Motor neuron (in vitro differentiated cells): ENCODE measurements around the gene FAM163A. TPM values are rescaled to one million over a fixed set of nuclear protein-coding genes. Genes with fewer than 3 reads are reported as not detected.
"Not testable (repeated sequence)": the region's sequence is repeated elsewhere in the genome, so short reads cannot be mapped to it uniquely, and the experiment has no call there.

ENCODE experiments used
- ATAC-seq, 8 experiments: fragments of 200-7000 bp; cut with Tn5 transposase; replicated peaks in 6 of 8; 2 replicates each; pipeline ENCODE4 v1.8.0; 2021; ENCODE audit warnings: mild to moderate bottlenecking in 8 of 8, moderate library complexity in 8 of 8
- H3K27ac ChIP-seq, 2 donors: fragments of 250-450 bp; sonication (Bioruptor Pico); 2 replicates each; pipeline ENCODE4 v1.9.0; 2021; ENCODE audit warnings: antibody characterized with exemption in 2 of 2, mild to moderate bottlenecking in 2 of 2, moderate library complexity in 1 of 2
- H3K4me1 ChIP-seq, 2 donors: fragments of 250-450 bp; sonication (Bioruptor Pico); replicated peaks in 1 of 2; 2 replicates each; pipeline ENCODE4 v1.6.1; 2021; ENCODE audit warnings: antibody characterized with exemption in 2 of 2, mild to moderate bottlenecking in 2 of 2, moderate library complexity in 1 of 2
- H3K4me3 ChIP-seq, 5 donors: fragments of 250-450 bp; sonication (Bioruptor Pico); 2 replicates each; pipeline ENCODE4 v1.9.0; 2021; ENCODE audit warnings: antibody characterized with exemption in 5 of 5, mild to moderate bottlenecking in 5 of 5, moderate library complexity in 4 of 5
- WGBS, 10 experiments: fragments of 450-650 bp; shearing (Covaris generic); methylation state at CpG; one replicate each; pipeline ENCODE4 v1.0.0; 2022; 5-methylcytosine and 5-hydroxymethylcytosine counted together
- in situ Hi-C, 9 experiments: fragments of 400-800 bp; cut with MboI; loops; one replicate each; pipeline ENCODE4 v1.15.0; 2021; ENCODE audit warnings: low sequenced_read_pairs in 9 of 9, low pct_unique_long_range_greater_than_20kb in 2 of 9; ENCODE audit not compliant: unreplicated experiment in 9 of 9
- total RNA-seq, 8 experiments: library from RNA; unstranded; fragments of 300-600 nt; gene quantifications; 2 replicates each; pipeline versions ENCODE4 v1.2.3 to v1.2.4, GENCODE V29; 2022

The FAM163A gene
- total RNA-seq, 8 experiments from 2014 or later, result 0.13 to 4.8 (median 1.6) TPM

DNA sequence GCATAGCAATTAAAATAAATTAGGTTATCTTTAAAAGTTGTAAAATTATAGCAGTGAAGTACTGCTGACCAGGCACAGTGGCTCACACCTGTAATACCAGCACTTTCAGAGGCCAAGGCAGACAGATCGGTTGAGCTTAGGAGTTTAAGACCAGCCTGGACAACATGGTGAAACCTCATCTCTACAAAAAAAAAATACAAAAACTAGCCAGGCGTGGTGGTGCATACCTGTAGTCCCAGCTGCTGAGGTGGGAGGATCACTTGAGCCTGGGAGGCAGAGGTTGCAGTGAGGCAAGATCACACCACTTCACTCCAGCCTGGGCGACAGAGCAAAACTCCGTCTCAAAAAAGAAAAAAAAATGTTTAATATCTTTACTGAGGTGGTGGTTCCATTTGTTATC lies 112.7 kb downstream of the FAM163A start:
- H3K4me1 ChIP-seq, result peaks cover 7 to 13% of the 10 kb centered on the region in 2 donors
- ATAC-seq, in situ Hi-C loops, H3K27ac ChIP-seq, H3K4me3 ChIP-seq: not testable (repeated sequence)
- 95 to 100% (median 100%) methylated on average over 1 to 4 of the region's 4 CpGs; no CpG with 5 or more reads in 4 of the 10 experiments for WGBS, 10 experiments

- Histone ChIP-seq H3K4me1 (peaks cover 9 to 14% of the 10 kb centered on the region in 2 donors), H3K27ac (no peak overlapping the region), H3K4me3 (no peak overlapping the region)
- in situ Hi-C loops, result no loop called here
- no peak for ATAC-seq
- 88 to 100% (median 97%) methylated on average over 1 to 2 of the region's 2 CpGs; no CpG with 5 or more reads in 6 of the 10 experiments for WGBS, 10 experiments
These were observed 113.2 kb downstream of the FAM163A start for GRCh38 chr1:179856296-179856695.

- Histone ChIP-seq H3K4me1 (peaks cover 9 to 14% of the 10 kb centered on the region in 2 donors), H3K4me3 (no peak overlapping the region), H3K27ac (no peak overlapping the region)
- no peak for ATAC-seq
- in situ Hi-C loops, result no loop called here
- WGBS, 10 experiments, result 95 to 100% (median 100%) methylated on average over 1 to 4 of the region's 4 CpGs; no CpG with 5 or more reads in 4 of the 10 experiments
These were observed 113.9 kb downstream of the FAM163A start for GRCh38 chr1:179857009-179857408.

DNA sequence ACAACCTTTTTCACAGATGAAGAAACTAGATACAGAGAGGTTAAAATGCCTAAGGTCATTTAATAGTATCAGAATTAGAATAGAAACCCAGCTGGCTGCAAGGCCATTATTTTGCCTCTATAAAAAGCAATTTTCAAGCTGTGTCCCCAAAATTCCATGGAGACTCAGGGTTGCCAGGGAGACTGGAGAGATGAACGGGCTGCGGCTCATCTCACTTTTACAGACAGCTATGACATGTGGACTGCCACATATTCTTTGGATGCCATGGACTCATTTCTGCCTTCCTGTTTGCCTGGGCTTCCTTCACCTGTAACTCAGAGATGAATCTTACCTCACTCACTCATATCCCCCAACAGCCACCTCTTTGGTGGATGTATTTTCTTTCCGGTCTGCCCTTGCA lies 117.6 kb downstream of the FAM163A start:
- ATAC-seq, result peak in 1 of 8 experiments; percentile 41
- in situ Hi-C loops, result no loop called here
- Histone ChIP-seq H3K27ac (no peak overlapping the region), H3K4me1 (peaks cover 9 to 14% of the 10 kb centered on the region in 2 donors), H3K4me3 (no peak overlapping the region)
- WGBS, 10 experiments, result 20 to 100% (median 73%) methylated on average over 1 to 3 of the region's 3 CpGs; no CpG with 5 or more reads in 2 of the 10 experiments

- Histone ChIP-seq H3K27ac (no peak overlapping the region), H3K4me3 (no peak overlapping the region), H3K4me1 (peaks cover 4% of the 10 kb centered on the region in 2 donors)
- in situ Hi-C loops, result no loop called here
- whole genome bisulfite sequencing, 10 experiments, result 71 to 100% (median 90%) methylated on average over 1 to 4 of the region's 6 CpGs; no CpG with 5 or more reads in 2 of the 10 experiments
- no peak for ATAC-seq
These were observed 122.3 kb downstream of the FAM163A start for GRCh38 chr1:179865377-179865776.

Other genes with a start within 250 kb of the FAM163A start
- under 1 TPM in 2 of 8 experiments, not detected in 6; 0.18 to 0.24 TPM for gene NPHS2, start 167.3 kb upstream of the FAM163A start, total RNA-seq
- gene TDRD5, start 151.5 kb upstream of the FAM163A start, total RNA-seq, result under 1 TPM in 5 of 8 experiments, not detected in 3; 0.05 to 0.17 (median 0.10) TPM
- gene TOR1AIP2, start 134.5 kb downstream of the FAM163A start, total RNA-seq, result 10 to 100 TPM; 37.3 to 88.3 (median 66.4) TPM
- gene TOR1AIP1, start 139.0 kb downstream of the FAM163A start, total RNA-seq, result 10 to 100 TPM; 10.5 to 47.7 (median 23.7) TPM
- gene CEP350, start 211.5 kb downstream of the FAM163A start, total RNA-seq, result 10 to 100 TPM; 21.8 to 65.4 (median 49.5) TPM